Measurements from ENCODE around the gene BRCC3.

DNA sequence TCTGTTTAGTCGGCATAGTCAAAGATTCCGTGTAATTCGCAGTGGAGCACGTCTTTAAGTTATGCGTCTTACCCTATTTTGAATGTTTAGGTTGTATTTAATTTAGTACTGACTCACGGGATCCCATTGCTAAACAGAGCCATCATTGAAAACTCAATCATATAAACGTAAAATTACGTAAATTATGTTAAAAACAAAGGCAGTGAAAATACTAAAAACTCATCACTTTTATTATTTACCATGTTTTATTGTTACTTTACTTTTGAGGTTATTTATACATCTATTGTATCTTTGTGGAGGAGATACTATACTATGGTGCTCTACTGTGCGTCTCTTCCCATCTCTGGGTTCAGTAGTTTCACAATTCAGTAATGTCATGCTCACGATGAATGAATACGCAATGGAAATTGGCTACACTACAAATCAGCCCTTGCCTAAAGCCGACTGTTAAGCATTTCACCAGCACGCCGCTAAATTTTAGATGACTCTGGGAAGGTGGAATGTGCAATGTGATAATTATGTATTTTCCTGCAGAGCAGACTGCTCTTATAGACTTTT, 43.7 kb upstream of the BRCC3 start:
- TF ChIP-seq, protein P1, sequence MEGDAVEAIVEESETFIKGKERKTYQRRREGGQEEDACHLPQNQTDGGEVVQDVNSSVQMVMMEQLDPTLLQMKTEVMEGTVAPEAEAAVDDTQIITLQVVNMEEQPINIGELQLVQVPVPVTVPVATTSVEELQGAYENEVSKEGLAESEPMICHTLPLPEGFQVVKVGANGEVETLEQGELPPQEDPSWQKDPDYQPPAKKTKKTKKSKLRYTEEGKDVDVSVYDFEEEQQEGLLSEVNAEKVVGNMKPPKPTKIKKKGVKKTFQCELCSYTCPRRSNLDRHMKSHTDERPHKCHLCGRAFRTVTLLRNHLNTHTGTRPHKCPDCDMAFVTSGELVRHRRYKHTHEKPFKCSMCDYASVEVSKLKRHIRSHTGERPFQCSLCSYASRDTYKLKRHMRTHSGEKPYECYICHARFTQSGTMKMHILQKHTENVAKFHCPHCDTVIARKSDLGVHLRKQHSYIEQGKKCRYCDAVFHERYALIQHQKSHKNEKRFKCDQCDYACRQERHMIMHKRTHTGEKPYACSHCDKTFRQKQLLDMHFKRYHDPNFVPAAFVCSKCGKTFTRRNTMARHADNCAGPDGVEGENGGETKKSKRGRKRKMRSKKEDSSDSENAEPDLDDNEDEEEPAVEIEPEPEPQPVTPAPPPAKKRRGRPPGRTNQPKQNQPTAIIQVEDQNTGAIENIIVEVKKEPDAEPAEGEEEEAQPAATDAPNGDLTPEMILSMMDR (IDR thresholded peaks at IDR 0.05; ENCODE audit: extremely low read depth in 1 of 2, insufficient read depth in 1 of 2, low read depth in 1 of 2, low read length in 2 of 2), result no peak
- TF ChIP-seq POLR2AphosphoS5 (IDR thresholded peaks at IDR 0.05; ENCODE audit: insufficient read depth, low read depth, low read length) (no peak), JUN (IDR thresholded peaks at IDR 0.05; ENCODE audit: borderline replicate concordance, insufficient read depth, insufficient read length, low read depth) (no peak), POLR2A (IDR thresholded peaks at IDR 0.05; ENCODE audit: low read depth, low read length) (no peak), EZH2 (IDR thresholded peaks at IDR 0.05; ENCODE audit: borderline replicate concordance, low read depth, low read length, severe bottlenecking) (no peak), FOS (IDR thresholded peaks at IDR 0.05; ENCODE audit: borderline replicate concordance, insufficient read depth, low read length) (no peak)
- TF ChIP-seq, protein P2, sequence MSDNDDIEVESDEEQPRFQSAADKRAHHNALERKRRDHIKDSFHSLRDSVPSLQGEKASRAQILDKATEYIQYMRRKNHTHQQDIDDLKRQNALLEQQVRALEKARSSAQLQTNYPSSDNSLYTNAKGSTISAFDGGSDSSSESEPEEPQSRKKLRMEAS (IDR thresholded peaks at IDR 0.05; ENCODE audit: insufficient read depth, insufficient read length), result no peak

Data from endothelial cell of umbilical vein (primary cell).